C1 segment of cervical spinal cord (tissue), 14 donors: ENCODE measurements around the gene GAS2L1.

Source experiments
- DNase-seq, 14 donors: peaks; one replicate each; lab custom pipeline; 2025; lab: John Stamatoyannopoulos, UW

GAS2L1 gene

DNA sequence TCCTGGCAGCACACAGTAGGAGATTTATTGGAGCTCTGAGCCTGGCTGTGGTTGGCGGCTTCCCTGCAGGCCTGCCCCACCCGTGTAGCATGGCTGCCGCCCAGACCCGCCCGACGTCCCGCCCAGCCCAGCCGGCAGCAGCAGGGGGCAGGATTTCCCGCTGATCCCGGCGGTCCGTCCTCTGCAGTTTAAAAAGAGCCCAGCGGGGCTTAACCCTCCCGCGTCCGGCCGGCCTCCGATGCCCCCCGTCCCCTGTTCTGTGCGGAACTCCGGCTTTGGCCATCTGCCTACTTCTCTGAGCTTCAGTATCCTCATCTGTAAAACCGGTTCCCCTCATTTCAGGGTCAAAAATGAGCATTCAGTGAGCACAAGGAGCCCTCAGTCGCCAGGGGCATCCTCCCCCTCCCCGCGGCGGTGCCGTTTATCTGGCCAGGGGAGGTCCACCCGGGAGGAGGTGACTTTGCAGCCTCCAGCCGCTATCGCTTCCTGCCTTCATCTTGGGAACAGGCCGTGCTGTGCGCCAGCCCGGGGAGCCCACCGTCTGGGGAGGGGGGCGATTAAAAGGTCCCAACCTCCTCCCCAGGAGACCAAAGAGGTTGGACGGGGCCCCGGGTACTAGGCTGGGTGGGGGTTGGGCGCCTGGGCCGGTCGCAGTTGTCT, at the start of gene GAS2L1:
Gene GAS2L1 (plus strand): TSS at position 476 of the 660 bp plus-strand sequence. CDS start 1,456 bp downstream, outside the sequence.
- DNase-seq, result peak in 12 of 14 donors; percentile 42 to 78 (median 56)

DNA sequence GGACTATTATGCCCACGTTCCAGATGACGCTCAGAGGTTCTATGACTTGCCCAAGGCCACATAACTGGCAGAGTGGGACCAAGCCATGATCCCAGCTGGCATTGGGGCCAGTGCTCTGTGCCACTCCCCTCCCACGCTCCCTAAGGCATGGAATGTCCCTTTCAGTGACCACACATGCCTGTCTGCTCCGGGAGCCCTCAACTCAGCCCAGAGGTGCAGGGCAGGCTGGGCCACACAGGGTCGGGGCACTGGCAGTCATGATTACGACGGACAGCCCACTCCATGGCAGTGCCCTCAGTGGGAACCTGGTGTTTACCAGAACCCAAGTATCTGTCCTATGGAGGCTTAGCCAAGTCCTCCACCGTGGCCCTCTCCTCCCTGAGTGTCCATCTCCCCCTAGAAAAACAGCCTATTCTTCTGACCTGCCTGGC, 48.7 kb upstream of the GAS2L1 start:
- DNase-seq, result no peak

DNA sequence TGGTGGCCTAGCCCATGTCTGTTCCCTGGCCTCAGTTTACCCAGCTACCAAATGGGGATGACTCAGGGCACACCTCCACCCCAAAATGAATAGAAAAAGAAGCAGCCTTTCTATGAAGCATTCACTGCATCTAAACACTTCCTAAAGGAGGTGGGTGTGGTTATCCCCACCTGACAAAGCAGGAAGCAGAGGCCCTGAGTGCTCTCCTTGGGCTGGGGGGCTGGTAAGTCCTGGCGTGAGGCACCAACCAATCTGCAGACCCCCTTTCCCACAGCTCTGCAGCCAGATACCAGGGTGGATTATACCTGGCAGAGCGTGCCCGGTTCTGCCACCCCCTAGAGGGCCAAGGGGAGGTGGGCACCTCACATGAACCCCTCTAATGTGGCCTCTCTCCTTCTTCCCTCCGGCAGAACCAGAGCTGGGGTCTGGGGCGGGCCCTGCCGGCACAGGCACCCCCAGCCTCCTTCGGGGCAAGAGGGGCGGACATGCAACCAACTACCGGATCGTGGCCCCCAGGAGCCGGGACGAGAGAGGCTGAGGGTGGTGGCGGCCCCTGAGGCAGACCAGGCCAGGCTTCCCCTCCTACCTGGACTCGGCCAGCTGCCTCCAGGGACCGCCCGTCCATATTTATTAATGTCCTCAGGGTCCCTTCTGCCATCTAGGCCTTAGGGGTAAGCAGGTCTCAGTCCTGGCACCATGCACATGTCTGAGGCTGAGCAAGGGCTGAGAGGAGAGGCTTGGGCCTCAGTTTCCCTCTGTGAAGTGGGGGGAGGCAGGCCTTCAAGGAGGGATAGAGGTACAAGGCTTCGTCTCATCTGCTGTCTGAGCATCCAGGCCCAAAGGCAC, 47.8 kb upstream of the GAS2L1 start:
- DNase-seq, result no peak

DNA sequence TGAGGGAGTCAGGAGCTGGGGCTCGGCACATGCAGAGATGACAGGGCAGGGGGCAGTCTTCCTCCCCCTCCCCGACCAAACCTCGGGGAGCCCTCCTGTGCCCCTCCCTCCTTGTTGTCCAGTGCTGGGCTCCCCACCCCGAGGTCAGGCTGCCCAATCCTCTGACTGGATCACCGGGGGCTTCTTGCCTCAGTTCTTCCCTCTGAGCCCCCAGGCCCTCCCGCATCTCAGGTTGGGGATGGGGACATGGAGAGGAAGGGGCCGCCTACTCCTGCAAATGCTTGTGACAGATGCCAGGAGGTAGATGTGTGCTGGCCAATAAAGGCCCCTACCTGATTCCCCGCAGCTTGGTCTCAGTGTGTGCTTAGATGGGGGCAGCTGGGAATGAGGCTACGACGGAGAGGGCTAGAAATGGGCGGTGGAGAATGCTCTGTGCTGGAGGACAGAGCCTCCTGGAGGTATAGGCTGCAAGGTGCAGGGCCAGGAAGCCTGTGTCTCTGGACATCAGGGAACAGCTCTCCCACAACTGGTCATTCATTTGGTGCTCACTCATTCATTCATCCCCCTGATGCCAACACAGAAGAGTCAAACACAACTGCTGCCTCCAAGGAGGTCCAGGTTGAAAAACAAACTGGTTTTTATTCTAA, 47.1 kb upstream of the GAS2L1 start:
- DNase-seq, result no peak

DNA sequence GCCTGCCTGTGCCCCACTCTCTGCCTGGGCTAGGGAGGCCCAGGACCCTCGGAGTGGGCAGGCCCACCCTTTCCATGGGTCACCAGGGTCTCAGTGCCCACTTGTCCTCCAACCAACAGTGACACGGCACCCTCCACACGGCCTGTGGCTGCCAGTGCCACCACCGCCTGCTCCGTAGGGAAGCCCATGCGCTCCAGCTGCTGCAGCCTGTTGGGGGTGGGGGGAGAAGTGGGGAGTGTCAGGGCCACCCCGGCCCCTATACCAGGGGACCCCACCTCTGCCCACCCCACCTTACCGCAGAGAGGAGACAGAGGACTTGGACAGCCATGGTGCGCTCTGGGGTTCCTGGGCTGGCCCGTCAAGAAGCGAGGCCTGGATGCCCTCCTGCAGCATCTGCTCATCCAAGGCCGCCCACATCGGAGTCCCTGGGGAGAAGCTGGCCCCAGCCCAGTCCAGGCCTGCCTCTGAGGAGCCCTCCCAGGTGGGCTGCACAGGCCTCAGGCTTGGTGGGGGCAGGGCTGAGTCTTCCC, 46.4 kb upstream of the GAS2L1 start:
- no peak for DNase-seq

DNA sequence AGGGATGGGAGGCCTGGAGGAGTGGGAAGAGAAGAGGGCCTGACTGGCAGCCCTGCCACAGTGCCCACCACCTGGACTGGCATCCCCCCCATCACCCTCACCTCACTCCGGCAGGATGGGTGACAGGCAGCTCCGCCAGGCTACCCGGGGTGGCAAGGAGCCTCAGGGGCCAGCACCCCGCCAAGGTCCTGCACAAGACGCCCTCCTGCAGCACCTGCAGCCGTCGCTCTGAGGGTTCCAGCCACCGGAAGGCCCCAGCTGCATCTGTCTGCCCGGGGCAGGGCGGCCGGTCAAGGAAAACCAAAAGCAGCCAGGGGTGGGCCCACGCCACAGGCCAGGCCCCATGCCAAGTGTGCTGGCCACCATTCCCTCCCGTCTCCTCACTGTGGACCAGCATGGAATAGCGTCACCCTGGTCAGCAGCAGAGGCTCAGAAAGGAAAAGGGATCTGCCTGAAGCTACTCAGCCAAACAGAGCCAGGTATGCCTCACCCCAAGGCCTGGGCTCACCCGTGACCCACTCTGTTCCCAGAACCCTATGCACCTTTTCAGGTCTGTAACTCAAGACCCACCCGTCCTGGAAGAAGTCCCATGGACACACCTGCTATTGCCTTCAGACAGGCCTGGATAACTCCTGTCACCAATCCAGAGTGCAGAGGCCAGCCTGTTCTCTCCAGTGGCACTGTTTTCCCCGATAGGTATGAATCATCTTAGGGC, 45.7 kb upstream of the GAS2L1 start:
- DNase-seq, result no peak

DNA sequence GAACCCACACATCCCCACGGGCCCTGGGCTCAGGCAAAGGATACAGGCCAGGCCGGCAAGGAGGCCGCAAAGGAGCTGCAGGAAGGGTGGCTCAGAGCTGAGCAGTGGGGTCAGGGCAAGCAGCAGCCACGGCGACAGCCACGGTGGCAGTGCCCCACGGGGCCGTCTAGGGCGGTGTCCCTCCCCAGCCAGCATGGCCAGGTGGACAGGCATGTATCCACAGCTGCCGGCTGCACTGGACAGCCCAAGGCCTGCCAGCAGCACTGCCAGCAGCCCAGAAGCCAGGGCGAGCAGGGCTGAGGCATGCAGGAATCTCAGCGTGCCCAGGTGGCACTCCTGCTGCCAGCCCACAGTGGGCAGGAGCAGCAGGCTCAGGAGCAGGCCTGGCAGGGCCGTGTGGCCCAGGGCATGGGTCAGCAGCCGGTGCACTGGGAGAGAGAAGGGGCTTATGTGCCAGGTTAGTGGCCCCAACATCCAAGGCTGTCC, 42.6 kb upstream of the GAS2L1 start:
- DNase-seq, result no peak

DNA sequence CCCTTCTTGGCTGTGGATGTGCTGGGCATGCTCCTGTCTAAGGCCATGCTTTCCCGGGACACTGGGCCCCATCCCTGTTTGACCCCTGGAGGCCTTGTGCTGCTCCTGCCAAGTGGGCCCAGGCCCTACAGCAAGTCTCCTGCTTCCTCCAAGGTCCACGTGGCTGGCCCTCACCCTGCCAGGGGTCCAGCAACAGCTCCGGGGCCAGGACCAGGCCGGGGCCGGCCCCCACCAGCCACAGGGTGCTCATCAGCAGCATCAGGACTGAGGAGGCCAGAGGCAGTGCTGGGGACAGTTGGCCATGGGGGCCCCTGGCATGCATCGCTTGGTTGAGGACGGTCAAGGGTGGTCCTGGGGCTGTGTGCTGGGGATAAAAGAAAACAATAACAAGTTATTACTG, 41.1 kb upstream of the GAS2L1 start:
- DNase-seq, result no peak

DNA sequence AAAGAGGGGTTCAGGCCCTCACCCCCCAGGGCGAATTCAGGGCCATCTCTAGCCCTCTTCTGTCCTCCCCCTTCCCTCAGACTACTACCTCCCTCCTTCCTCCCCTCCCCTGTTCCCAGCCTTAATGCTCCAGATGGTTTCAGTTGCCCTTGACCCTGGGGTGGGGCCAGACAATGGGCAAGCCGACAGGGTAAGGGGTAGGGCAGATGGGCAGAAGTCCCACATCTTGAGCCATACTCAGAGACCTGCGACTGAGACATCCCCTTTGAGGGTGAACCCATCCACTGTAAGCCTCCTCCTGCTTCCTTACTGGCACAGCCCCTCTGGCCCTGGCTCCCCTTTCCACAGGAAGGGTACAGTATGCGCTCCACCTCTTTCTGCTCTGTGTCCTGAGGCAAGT, 40.5 kb upstream of the GAS2L1 start:
- no peak for DNase-seq

DNA sequence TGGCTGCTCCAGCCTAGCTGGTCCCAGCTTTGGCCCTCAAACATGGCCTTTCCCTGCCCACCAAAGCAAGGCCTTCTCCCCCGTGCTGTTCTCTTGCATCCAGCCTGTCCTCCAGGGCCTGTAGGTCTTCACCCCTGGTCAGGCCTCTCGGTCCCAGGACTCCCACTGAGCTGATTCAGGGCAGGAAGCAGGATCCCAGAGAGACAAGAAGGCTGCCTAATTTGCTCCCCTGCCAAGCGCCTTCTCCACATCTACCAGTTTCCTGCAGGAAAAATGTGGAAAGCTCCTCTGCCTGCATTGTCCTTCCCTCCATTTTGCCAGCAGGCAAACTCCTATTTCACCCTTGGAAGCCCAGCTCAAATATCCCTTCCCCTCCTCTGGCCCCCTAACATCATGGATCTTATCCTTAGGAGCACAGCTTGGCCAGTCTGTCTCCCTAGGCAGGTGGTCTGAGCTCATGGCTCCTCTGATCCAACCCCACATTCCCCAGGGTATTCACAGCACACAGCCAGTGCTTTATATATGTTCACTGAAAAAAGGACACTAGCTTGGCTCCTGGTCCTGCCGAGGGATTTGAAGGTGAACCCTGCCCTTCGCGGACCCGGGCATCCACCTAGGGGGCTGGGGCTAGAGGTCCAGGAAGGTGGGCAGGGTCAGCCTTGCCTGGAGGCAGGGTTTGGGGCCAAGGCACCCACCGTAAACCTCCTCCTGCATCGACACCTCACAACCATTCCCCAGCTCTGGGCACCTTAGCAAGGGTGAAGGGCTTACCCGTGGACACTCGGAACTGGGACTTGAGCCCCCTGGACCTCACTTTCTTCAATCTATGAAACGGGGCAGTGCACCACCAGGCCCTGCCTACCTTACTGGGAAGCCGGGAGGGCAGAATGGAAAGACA, 39.6 kb upstream of the GAS2L1 start:
- no peak for DNase-seq

DNA sequence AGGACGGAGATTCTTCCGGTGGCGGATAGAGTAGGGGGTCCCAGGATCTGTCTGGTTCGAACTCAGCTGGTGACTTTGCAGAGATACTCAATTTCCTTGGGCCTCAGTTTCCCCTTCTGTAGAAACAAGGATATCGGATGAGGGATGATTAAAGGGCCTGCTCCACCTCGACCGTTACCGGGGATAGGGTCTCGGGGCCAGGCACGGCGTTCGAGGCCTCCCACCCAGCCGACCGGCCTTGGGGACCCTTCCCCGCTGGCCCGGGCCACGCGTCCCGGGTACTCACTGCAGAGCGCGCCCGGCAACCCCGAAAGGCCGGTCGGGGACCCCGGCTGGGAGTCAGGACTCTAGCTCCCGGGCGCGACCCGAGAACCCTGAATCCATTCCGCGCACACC, 39.0 kb upstream of the GAS2L1 start:
- DNase-seq, result no peak

DNA sequence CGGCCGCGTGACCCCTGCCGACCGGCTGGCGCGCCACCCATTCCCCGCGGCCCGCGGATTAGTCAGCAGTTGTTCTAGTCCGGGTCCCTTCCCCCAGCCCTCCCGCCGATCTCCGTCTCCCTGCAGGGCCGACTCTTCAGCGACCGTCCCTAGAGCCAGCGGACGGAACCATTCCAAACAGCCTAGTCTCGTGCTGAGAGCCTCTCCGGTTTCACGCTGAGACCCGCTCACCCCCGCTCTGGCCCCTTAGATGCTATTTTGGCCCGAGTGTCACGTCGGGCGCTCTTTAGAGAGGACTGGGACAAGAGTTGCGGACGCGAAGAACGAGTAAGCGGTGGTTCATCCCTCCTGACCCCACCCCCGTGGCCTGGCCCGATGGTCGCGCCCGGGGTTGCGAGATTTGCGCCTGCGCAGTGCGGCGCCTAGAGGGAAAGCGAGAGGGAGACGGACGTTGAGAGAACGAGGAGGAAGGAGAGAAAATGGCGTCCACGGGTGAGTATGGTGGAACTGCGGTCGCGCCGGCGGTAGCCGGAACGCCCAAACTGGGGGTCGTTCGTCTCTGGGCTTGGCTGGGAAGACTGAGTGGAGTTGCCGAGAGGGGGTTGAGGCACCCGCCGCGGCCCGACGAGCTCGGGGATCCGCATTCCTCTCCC, 38.5 kb upstream of the GAS2L1 start, which contains the start of the genes EWSR1 and RHBDD3:
Gene EWSR1 (plus strand): TSS at position 411 of the 653 bp plus-strand sequence. CDS start 69 bp downstream, at position 480.
Gene RHBDD3 (minus strand): TSS at position 124 of the 653 bp plus-strand sequence. CDS start 2,355 bp downstream, outside the sequence.
- DNase-seq, result peak; percentile 93 to 100 (median 98)

DNA sequence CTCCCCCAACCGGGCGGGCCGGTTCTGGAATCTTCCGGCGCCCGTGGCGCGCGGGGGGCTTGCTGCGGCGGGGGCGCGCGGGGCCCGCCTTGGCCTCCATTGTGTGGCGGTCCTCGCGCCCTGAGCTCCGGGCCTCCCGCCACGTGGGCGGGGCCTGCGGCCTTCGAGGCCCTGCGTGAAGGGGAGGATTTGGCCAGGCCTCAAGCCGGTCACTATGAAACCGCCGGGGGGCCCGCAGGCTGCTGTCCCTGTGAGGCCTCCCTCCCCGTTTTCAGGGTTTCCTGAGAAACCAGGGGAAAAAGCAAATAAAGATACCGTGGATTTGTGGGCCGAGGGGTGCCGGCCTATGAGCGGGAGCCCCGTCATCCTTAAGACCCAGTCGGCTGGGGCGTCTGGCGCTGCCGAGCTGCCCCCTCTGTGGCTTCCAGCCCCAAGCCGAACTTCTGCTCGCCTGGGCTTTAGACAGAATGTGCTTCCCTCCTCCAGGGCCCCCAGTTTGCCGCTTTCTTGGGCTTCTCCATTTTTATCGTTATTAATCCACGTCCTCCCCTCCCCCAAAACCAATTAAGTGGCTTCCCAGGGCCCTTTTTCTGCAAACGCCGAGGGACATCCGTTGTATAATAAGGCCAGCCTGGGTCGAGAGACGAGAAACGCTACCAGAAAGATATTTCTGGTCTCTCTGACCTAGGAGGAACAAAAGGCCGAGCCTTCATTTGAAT, 37.8 kb upstream of the GAS2L1 start:
- DNase-seq, result peak in 9 of 14 donors; percentile 63 to 87 (median 76)

DNA sequence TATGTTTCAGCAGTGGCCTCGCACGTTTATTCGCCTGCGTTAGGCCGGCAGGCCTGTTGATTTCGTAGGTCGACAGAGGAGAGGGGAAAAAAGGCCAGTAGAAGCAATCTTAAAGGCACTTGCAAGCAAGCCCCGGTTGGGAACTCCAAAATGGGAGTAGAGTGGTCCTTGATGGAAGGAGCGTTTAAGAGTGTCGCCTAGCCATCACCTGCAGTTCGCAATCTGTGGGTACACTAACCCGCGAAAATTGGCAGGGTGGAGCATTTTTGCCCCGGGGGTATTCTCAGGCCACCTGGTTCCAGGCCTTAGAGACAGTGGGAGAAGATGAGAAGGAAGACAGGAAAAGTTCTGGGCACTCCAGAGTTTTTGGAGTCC, 37.2 kb upstream of the GAS2L1 start:
- peak in 1 of 14 donors; percentile 49 for DNase-seq

DNA sequence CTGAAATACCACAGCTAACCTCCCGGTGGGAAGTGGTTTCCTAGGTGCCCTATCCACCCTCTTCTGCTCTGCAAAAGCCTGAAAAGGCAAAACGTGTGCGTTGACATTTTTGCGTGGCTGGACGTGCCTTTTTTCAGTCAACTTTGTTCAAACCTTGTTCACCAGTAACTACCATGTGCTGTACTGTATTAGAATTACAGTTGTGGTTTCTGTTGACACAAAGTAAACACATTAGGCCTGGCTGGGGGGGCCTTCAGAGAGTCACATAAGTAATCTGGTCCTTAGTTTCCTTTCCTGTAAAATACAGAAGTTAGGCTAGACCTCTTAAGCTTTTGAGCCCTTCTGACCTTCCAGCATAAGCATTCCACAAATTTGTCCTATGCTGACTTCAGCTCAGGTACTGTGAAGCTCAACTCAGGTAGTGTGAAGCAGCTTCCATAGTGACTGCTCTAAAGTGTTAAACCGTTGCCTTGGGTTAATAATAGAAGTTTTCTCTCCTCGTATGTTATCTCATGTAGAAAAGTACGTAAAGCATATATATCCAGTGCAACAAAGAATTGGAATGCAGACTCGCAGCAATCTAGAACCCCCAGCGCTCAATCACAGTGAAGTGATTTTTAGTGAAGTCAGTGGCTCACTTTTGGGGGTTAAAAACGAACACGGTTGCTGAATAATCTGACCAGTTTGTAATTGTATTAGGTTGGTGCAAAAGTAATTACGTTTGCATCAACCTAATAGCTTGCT, 36.5 kb upstream of the GAS2L1 start:
- DNase-seq, result no peak

DNA sequence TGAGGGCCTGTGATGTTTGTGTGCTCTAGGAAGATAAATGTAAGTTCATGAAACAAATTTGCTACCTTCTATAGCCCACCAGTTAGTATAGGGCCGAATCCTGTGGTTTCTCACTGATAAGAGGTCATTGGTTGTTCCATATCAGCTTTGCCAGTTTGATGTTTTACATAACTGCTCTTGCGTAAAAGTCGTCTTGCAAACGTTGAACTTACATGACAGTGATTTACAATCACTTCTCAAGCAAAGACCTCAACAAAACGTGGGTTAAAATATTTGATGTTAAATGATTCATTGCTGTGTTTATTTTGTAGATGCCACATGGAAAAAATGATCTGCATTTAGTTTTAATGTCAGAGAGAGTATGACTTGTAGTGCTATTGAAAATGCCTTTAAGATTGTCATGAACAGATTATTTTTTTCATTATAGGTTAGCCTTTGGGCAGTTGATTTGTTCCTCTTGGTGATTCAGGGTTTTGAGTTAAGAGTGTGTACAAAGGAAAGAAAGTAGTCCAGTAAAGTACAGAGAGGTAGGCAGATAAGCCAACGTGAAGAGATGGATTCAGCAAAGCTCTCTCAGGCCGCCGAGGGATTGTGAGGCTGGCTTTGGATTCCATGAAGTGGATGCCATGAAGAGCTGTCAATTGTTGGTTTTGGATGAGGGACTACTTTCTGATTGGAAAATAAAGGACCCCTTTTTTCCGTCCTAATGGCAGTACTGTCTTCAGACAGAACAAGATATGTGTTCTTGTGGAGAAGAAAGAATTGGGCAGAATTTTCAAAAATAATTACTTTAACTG, 35.8 kb upstream of the GAS2L1 start:
- DNase-seq, result no peak

DNA sequence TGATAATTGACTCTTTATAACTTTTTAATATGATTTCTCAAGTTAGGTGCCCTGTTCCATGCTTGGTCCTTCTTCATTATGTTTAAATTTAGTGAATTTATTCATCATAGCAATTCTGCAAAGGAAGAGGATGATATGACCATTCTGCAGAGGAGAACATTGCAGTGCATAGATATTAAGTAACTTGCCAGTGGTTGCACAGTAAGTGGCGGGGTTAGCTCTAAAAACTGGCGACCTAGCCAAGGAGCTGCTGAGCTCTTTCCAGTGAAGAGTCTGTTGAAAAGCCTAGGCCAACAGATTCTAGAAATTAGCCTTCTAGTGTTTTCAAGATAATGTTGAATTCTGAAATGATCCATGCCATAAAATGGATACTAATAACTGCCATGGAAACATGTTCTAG, 33.8 kb upstream of the GAS2L1 start:
- no peak for DNase-seq
